HL-60 (cell line): Measurements from ENCODE around the gene LY86.

Experiments
- DNase-seq, 2 experiments: peaks; one replicate each; pipeline ENCODE4 v3.0.0-alpha.2; 2010 to 2020; ENCODE audit warnings: low read depth in 1 of 2, low spot score in 1 of 2
- H3K27ac ChIP-seq: fragments of 250-450 bp; sonication (Bioruptor Pico); replicated peaks from 2 replicates; pipeline ENCODE4 v1.5.1; 2020; ENCODE audit warnings: mild to moderate bottlenecking, moderate library complexity
- H3K27me3 ChIP-seq: fragments of 250-450 bp; sonication (Bioruptor Pico); 2 replicates; pipeline ENCODE4 v1.5.1; 2021; ENCODE audit warnings: mild to moderate bottlenecking, moderate library complexity; ENCODE audit not compliant: insufficient read depth, poor library complexity, severe bottlenecking
- H3K4me3 ChIP-seq: replicated peaks from 2 replicates; pipeline ENCODE4 v1.5.1; 2011; ENCODE audit warnings: mild to moderate bottlenecking, control low read depth, low read length; ENCODE audit not compliant: insufficient read depth
- GABPA ChIP-seq: IDR thresholded peaks from 2 replicates; pipeline ENCODE4 v1.6.1; 2012; ENCODE audit warnings: low read depth
- POLR2AphosphoS5 ChIP-seq: IDR thresholded peaks from 2 replicates; pipeline ENCODE4 v1.6.1; 2012; ENCODE audit warnings: low read depth
- SPI1 ChIP-seq: IDR thresholded peaks from 2 replicates; pipeline ENCODE4 v1.6.1; 2012; ENCODE audit warnings: low read depth, mild to moderate bottlenecking, borderline replicate concordance
- TF ChIP-seq, protein P1 (sequence below): IDR thresholded peaks from one replicate; pipeline ENCODE4 v1.5.1; 2011; ENCODE audit warnings: low read length, control low read depth, inconsistent platforms; ENCODE audit not compliant: insufficient read depth
- TF ChIP-seq, protein P2 (sequence below): IDR thresholded peaks from 2 replicates; pipeline ENCODE4 v1.6.1; 2012; ENCODE audit warnings: low read depth; ENCODE audit not compliant: insufficient replicate concordance

The LY86 gene

DNA sequence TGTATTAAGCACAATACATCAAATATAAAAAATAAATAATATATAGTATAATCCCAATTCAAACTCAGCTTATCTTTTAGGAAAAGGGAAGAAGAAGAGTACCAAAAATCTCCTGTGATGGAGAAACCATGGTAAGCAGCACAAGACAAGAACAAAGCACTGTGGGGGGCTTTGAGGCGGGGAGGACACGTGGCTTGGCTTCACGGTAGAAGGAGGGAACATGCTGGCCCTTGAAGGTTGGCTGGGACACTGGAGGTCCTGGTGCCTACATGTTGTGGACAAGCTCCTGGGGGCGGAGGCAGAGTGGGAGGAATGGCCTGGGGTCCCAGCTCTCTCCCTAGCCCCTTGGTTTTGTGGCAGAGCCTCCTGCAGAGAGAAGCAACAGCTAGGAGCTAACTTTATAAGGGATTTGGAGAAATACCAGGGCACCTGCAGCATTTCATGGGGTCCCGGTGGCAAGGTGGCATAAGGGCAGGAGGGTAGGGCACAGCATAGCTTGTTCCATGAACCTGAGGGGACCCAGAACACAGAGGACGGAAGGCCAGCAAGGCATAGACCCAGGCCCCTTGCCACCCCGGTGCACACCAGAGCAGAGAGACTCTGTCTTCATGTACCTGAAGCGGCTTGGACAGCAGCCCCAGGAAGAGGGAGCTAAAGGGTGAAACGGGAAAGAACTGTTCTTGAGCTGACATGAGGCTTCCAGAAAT, 72.0 kb downstream of the LY86 start:
- TF ChIP-seq, protein P1, sequence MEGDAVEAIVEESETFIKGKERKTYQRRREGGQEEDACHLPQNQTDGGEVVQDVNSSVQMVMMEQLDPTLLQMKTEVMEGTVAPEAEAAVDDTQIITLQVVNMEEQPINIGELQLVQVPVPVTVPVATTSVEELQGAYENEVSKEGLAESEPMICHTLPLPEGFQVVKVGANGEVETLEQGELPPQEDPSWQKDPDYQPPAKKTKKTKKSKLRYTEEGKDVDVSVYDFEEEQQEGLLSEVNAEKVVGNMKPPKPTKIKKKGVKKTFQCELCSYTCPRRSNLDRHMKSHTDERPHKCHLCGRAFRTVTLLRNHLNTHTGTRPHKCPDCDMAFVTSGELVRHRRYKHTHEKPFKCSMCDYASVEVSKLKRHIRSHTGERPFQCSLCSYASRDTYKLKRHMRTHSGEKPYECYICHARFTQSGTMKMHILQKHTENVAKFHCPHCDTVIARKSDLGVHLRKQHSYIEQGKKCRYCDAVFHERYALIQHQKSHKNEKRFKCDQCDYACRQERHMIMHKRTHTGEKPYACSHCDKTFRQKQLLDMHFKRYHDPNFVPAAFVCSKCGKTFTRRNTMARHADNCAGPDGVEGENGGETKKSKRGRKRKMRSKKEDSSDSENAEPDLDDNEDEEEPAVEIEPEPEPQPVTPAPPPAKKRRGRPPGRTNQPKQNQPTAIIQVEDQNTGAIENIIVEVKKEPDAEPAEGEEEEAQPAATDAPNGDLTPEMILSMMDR = no peak
- TF ChIP-seq, protein P2, sequence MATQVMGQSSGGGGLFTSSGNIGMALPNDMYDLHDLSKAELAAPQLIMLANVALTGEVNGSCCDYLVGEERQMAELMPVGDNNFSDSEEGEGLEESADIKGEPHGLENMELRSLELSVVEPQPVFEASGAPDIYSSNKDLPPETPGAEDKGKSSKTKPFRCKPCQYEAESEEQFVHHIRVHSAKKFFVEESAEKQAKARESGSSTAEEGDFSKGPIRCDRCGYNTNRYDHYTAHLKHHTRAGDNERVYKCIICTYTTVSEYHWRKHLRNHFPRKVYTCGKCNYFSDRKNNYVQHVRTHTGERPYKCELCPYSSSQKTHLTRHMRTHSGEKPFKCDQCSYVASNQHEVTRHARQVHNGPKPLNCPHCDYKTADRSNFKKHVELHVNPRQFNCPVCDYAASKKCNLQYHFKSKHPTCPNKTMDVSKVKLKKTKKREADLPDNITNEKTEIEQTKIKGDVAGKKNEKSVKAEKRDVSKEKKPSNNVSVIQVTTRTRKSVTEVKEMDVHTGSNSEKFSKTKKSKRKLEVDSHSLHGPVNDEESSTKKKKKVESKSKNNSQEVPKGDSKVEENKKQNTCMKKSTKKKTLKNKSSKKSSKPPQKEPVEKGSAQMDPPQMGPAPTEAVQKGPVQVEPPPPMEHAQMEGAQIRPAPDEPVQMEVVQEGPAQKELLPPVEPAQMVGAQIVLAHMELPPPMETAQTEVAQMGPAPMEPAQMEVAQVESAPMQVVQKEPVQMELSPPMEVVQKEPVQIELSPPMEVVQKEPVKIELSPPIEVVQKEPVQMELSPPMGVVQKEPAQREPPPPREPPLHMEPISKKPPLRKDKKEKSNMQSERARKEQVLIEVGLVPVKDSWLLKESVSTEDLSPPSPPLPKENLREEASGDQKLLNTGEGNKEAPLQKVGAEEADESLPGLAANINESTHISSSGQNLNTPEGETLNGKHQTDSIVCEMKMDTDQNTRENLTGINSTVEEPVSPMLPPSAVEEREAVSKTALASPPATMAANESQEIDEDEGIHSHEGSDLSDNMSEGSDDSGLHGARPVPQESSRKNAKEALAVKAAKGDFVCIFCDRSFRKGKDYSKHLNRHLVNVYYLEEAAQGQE = no peak
- TF ChIP-seq GABPA (no peak), POLR2AphosphoS5 (no peak), SPI1 (no peak)
- Histone ChIP-seq H3K27ac (peak overlapping the region; percentile 76), H3K27me3 (no peaks in the 10 kb centered on the region), H3K4me3 (no peak overlapping the region)
- DNase-seq = no peak

DNA sequence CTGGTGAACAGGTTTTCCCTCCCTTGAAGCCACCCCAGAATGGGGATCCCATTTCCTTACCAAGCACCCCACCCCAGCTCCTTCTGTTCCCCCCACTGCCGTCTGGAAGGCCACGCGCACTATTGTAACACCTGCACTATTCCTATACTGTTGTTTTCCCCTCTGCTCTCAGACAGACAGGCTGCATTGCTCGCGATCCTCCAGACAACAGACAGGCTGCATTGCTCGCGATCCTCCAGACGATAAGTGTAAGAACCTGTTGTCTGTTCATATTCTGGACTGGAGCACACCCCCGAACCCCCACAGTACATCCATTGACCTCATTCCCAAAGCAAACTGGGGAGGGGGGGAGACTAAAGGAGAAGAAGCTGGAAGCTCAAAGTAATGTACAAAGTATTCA, 72.7 kb downstream of the LY86 start:
- H3K27me3 ChIP-seq = no peaks in the 10 kb centered on the region

DNA sequence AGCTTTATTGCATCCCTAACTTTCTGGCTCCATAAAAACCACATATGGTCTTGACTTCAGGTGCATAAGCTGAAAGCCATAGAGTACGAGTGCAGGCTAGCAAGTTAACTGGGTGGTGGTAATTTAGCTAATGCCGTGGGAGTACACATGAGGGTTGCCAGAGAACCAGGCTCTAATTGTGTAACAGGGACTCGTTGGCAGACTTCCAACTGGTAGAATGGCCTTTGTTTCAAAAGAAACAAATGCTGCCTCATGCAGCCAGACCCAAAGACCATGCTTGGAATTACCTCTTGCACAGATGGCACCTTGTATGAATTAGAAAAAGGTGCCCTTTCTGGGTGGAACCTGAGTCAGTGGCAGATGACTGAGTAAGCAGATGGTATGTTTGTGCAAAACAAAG, 73.2 kb downstream of the LY86 start:
- Histone ChIP-seq H3K27me3 (no peaks in the 10 kb centered on the region), H3K4me3 (no peak overlapping the region), H3K27ac (peak overlapping the region; percentile 76)
- peak; percentile 95 to 96 for DNase-seq
- TF ChIP-seq, protein P2 = no peak
- no peak for TF ChIP-seq SPI1
- peak; percentile 94 for TF ChIP-seq POLR2AphosphoS5
- TF ChIP-seq, protein P1 = no peak
- no peak for TF ChIP-seq GABPA

More for the DNA sequence above, 72.7 kb downstream of the LY86 start:
- TF ChIP-seq, protein P1 = no peak
- no peak for TF ChIP-seq POLR2AphosphoS5
- TF ChIP-seq GABPA = no peak
- TF ChIP-seq, protein P2 = no peak
- no peak for TF ChIP-seq SPI1
- H3K4me3 ChIP-seq = no peak overlapping the region
- H3K27ac ChIP-seq = peak overlapping the region; percentile 76
- DNase-seq = no peak
